ENCODE measurements around the gene PNP.
"Not testable (repeated sequence)": the region's sequence is repeated elsewhere in the genome, so short reads cannot be mapped to it uniquely, and the experiment has no call there.

The PNP gene

GRCh38 chr14:20469242-20469889 is at the start of gene PNP:
TSS of gene PNP (plus strand) at chr14:20469406. CDS start at chr14:20469525, 119 bp downstream.
- DNase-seq, result peak; percentile 58 to 83

GRCh38 chr14:20419419-20419818 is 49.8 kb upstream of the PNP start:
- no peak for DNase-seq

GRCh38 chr14:20421267-20421666 is 47.9 kb upstream of the PNP start:
- no peak for DNase-seq

GRCh38 chr14:20422886-20423285 is 46.3 kb upstream of the PNP start:
- DNase-seq, result no peak

- no peak for DNase-seq
Measured at GRCh38 chr14:20424851-20425250, 44.4 kb upstream of the PNP start.

GRCh38 chr14:20427231-20428009 is 41.8 kb upstream of the PNP start:
- DNase-seq, result peak in 1 of 2 donors; percentile 85

- DNase-seq, result no peak
Measured at GRCh38 chr14:20428010-20428365, 41.2 kb upstream of the PNP start.

GRCh38 chr14:20428802-20429201 is 40.4 kb upstream of the PNP start:
- no peak for DNase-seq

GRCh38 chr14:20429801-20430669 is 39.2 kb upstream of the PNP start:
- no peak for DNase-seq

- no peak for DNase-seq
Measured at GRCh38 chr14:20434701-20435581, 34.3 kb upstream of the PNP start.

- no peak for DNase-seq
Measured at GRCh38 chr14:20435582-20436362, 33.4 kb upstream of the PNP start, which contains the start of gene KLHL33. TSS of gene KLHL33 (minus strand) at chr14:20436166. CDS start at chr14:20435811, 355 bp downstream.

GRCh38 chr14:20436363-20436755 is 32.8 kb upstream of the PNP start:
- no peak for DNase-seq

- no peak for DNase-seq
Measured at GRCh38 chr14:20438664-20439063, 30.5 kb upstream of the PNP start.

- DNase-seq, result no peak
Measured at GRCh38 chr14:20440465-20440864, 28.7 kb upstream of the PNP start.

- peak in 1 of 2 donors; percentile 55 for DNase-seq
Measured at GRCh38 chr14:20440882-20441281, 28.3 kb upstream of the PNP start.

GRCh38 chr14:20441461-20441860 is 27.7 kb upstream of the PNP start:
- DNase-seq, result no peak

GRCh38 chr14:20443650-20444049 is 25.6 kb upstream of the PNP start:
- not testable (repeated sequence) for DNase-seq

- DNase-seq, result no peak
Measured at GRCh38 chr14:20446889-20447288, 22.3 kb upstream of the PNP start.

GRCh38 chr14:20452831-20453230 is 16.4 kb upstream of the PNP start:
- not testable (repeated sequence) for DNase-seq

GRCh38 chr14:20454516-20455354 is 14.5 kb upstream of the PNP start, which contains the start of the genes APEX1 and OSGEP:
TSS of gene APEX1 (plus strand) at chr14:20455226. CDS start at chr14:20455646, 420 bp downstream.
TSS of gene OSGEP (minus strand) at chr14:20454812. CDS start at chr14:20454683, 129 bp downstream.
- peak; percentile 96 to 98 for DNase-seq

All from bone marrow (tissue), 2 donors.